DOHH2 (cell line): ENCODE measurements around the gene PSMD4.

Experiments used
- H3F3A ChIP-seq: fragments of 200-600 bp; sonication (generic), shearing (Covaris generic); 2 replicates; pipeline ENCODE4 v1.6.0; 2016; ENCODE audit warnings: antibody characterized with exemption, mild to moderate bottlenecking; ENCODE audit not compliant: control insufficient read depth, insufficient read depth
- H3K27ac ChIP-seq: fragments of 200-600 bp; sonication (generic); 2 replicates; pipeline ENCODE4 v1.5.1; 2014; ENCODE audit warnings: low read depth, mild to moderate bottlenecking, low read length, moderate library complexity
- H3K27me3 ChIP-seq: fragments of 200-600 bp; sonication (generic); 2 replicates; pipeline ENCODE4 v1.6.1; 2014; ENCODE audit warnings: mild to moderate bottlenecking, low read length, mixed read lengths; ENCODE audit not compliant: control insufficient read depth
- H3K36me3 ChIP-seq: fragments of 200-600 bp; sonication (generic); 2 replicates; pipeline ENCODE4 v1.6.1; 2014; ENCODE audit warnings: mild to moderate bottlenecking, low read length, moderate library complexity, mixed read lengths; ENCODE audit not compliant: control insufficient read depth
- H3K4me1 ChIP-seq: fragments of 200-600 bp; sonication (generic); 2 replicates; pipeline ENCODE4 v1.6.1; 2014; ENCODE audit warnings: mild to moderate bottlenecking, low read length, mixed read lengths; ENCODE audit not compliant: control insufficient read depth
- H3K4me2 ChIP-seq: fragments of 200-600 bp; sonication (generic); 2 replicates; pipeline ENCODE4 v1.6.0; 2014; ENCODE audit warnings: mild to moderate bottlenecking, low read length, moderate library complexity
- H3K4me3 ChIP-seq: fragments of 200-600 bp; sonication (generic); 2 replicates; pipeline ENCODE4 v1.5.1; 2014; ENCODE audit warnings: mild to moderate bottlenecking, low read length, mixed read lengths
- H3K79me2 ChIP-seq: fragments of 200-600 bp; sonication (generic); 2 replicates; pipeline ENCODE4 v1.6.1; 2014; ENCODE audit warnings: mild to moderate bottlenecking, low read length, mixed read lengths; ENCODE audit not compliant: control insufficient read depth
- H3K9me2 ChIP-seq: fragments of 200-600 bp; sonication (generic); replicated peaks from 2 replicates; pipeline ENCODE4 v1.6.1; 2014; ENCODE audit warnings: mild to moderate bottlenecking, low read length, mixed read lengths; ENCODE audit not compliant: control insufficient read depth
- H3K9me3 ChIP-seq: fragments of 200-600 bp; sonication (generic); 2 replicates; pipeline ENCODE4 v1.6.1; 2014; ENCODE audit warnings: antibody characterized with exemption, low read length, mixed read lengths; ENCODE audit not compliant: control insufficient read depth, insufficient read depth
- H4K20me1 ChIP-seq: fragments of 200-600 bp; sonication (generic); 2 replicates; pipeline ENCODE4 v1.6.0; 2014; ENCODE audit warnings: low read depth, mild to moderate bottlenecking, antibody characterized with exemption, low read length, moderate library complexity; ENCODE audit not compliant: control insufficient read depth, insufficient read depth
- EZH2phosphoT487 ChIP-seq: fragments of 200-600 bp; sonication (generic); IDR thresholded peaks from 2 replicates; pipeline ENCODE4 v1.6.1; 2017; ENCODE audit warnings: borderline replicate concordance, mild to moderate bottlenecking, antibody characterized with exemption, low read length, moderate library complexity, mixed read lengths
- TF ChIP-seq, protein P1 (sequence below): fragments of 200-600 bp; sonication (generic); IDR thresholded peaks from one replicate; pipeline ENCODE4 v1.5.1; 2014; ENCODE audit warnings: antibody characterized with exemption, mild to moderate bottlenecking, low read depth, low read length; ENCODE audit not compliant: poor library complexity, severe bottlenecking

PSMD4 gene

DNA sequence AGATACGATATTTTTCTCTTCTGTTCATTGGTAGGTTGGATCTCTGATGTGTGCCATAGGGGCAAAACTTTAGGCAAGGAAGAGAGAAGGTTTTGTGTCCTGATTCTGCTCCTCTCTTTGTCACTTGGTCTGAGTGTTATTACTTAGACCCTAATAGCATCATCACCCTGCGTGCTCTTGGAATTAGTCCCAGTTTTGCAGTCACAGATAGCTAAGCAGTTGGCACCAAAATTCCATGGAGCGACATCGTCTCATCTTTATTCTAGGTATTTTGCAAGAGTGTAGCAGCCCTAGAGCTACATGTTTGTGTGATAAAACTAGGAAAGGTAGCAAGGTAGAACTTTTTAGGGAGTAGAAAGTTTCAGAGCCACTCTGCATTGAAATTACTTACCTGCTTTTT is 32.4 kb upstream of the PSMD4 start:
- Histone ChIP-seq H3K27ac (no peak overlapping the region), H3K79me2 (peaks cover 75% of the 10 kb centered on the region), H3K9me2 (no peaks in the 10 kb centered on the region), H3K27me3 (no peaks in the 10 kb centered on the region), H3K9me3 (no peaks in the 10 kb centered on the region), H3F3A (no peaks in the 10 kb centered on the region), H3K4me3 (no peak overlapping the region), H3K4me2 (no peak overlapping the region), H3K36me3 (peaks cover 56% of the 10 kb centered on the region), H4K20me1 (no peaks in the 10 kb centered on the region), H3K4me1 (no peaks in the 10 kb centered on the region)
- TF ChIP-seq EZH2phosphoT487: no peak
- TF ChIP-seq, protein P1, sequence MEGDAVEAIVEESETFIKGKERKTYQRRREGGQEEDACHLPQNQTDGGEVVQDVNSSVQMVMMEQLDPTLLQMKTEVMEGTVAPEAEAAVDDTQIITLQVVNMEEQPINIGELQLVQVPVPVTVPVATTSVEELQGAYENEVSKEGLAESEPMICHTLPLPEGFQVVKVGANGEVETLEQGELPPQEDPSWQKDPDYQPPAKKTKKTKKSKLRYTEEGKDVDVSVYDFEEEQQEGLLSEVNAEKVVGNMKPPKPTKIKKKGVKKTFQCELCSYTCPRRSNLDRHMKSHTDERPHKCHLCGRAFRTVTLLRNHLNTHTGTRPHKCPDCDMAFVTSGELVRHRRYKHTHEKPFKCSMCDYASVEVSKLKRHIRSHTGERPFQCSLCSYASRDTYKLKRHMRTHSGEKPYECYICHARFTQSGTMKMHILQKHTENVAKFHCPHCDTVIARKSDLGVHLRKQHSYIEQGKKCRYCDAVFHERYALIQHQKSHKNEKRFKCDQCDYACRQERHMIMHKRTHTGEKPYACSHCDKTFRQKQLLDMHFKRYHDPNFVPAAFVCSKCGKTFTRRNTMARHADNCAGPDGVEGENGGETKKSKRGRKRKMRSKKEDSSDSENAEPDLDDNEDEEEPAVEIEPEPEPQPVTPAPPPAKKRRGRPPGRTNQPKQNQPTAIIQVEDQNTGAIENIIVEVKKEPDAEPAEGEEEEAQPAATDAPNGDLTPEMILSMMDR: no peak

- H4K20me1 ChIP-seq: no peaks in the 10 kb centered on the region; the same call in 1 of the 2 replicates
- no peaks in the 10 kb centered on the region for H3F3A ChIP-seq
- H3K4me2 ChIP-seq: no peak overlapping the region
- no peaks in the 10 kb centered on the region for H3K9me3 ChIP-seq
- no peak overlapping the region for H3K27ac ChIP-seq
- no peaks in the 10 kb centered on the region for H3K9me2 ChIP-seq
- H3K4me1 ChIP-seq: peaks cover 7% of the 10 kb centered on the region; the same call in 1 of the 2 replicates
- peaks cover 4% of the 10 kb centered on the region for H3K79me2 ChIP-seq
- no peak for TF ChIP-seq EZH2phosphoT487
- TF ChIP-seq, protein P1: no peak
- H3K36me3 ChIP-seq: peaks cover 91% of the 10 kb centered on the region
- no peak overlapping the region for H3K4me3 ChIP-seq
- H3K27me3 ChIP-seq: no peaks in the 10 kb centered on the region
Measured at GRCh38 chr1:151235235-151235634, 19.3 kb upstream of the PSMD4 start.

DNA sequence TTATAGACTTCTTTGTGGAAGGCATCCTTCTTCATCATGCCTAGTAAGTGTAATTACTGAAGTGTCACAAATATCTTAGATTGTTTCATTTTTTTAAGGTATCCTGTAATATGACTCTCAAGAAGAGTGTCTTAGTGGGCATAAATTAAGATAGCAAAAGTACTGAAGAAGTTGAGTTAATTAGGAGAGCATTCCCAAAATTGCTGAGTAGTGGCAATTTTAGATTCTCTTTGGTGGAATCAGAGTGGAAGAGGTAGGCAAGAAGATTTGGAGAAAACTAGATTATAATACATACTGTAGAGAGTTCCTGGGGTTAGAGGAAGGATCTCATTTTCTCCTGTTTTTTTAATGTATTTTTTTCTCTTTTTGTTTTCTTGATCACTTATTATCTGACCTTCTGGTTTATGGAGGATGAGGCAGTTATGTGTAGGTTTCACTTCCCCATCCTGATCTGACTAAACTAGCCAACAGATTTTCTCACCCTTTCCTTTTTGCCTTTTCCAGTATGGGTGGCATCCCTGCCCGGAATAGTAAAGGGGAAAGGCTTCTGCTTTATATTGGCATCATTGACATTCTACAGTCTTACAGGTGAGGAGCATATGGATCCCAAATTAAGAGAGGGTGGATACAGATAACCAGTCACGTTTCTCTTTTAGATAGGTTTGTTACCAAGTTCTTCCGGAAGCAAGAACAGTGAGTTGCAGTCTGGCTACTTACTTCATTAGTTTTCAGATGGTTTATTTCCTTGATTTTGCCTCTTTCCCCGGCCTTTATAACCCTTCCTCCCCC is 16.7 kb upstream of the PSMD4 start:
- H3K79me2 ChIP-seq: peaks cover 3% of the 10 kb centered on the region
- TF ChIP-seq, protein P1: no peak
- TF ChIP-seq EZH2phosphoT487: no peak
- H3K4me3 ChIP-seq: no peak overlapping the region
- no peaks in the 10 kb centered on the region for H3K9me2 ChIP-seq
- H3F3A ChIP-seq: no peaks in the 10 kb centered on the region
- H3K27me3 ChIP-seq: no peaks in the 10 kb centered on the region
- no peaks in the 10 kb centered on the region for H3K9me3 ChIP-seq
- no peak overlapping the region for H3K4me2 ChIP-seq
- H4K20me1 ChIP-seq: no peaks in the 10 kb centered on the region; the same call in 1 of the 2 replicates
- H3K27ac ChIP-seq: no peak overlapping the region
- peaks cover 91% of the 10 kb centered on the region for H3K36me3 ChIP-seq
- peaks cover 7% of the 10 kb centered on the region; the same call in 1 of the 2 replicates for H3K4me1 ChIP-seq
